ENCODE data around the gene TMEM204. TPM values are rescaled to one million over a fixed set of nuclear protein-coding genes. Genes with fewer than 3 reads are reported as not detected.

The TMEM204 gene
- total RNA-seq, 2 donors from 2014 or later = 35.1 to 42.2 TPM

- Histone ChIP-seq H3K4me1 (peaks cover 0 to 100% of the 10 kb centered on the region in 2 donors), H3K4me3 (no peak overlapping the region), H3K36me3 (peaks cover 31% of the 10 kb centered on the region), H3K27ac (peak overlapping the region; percentile 92 to 97), H3K27me3 (no peaks in the 10 kb centered on the region), H3K9me3 (no peaks in the 10 kb centered on the region)
- no peak for DNase-seq (ENCODE audit: low spot score)
- no peak for TF ChIP-seq CTCF (IDR thresholded peaks at IDR 0.05)
Measured at GRCh38 chr16:1546430-1546829, 13.0 kb downstream of the TMEM204 start.

GRCh38 chr16:1548233-1548632 is 14.8 kb downstream of the TMEM204 start:
- Histone ChIP-seq H3K36me3 (peaks cover 20% of the 10 kb centered on the region), H3K9me3 (no peaks in the 10 kb centered on the region), H3K4me1 (peaks cover 0 to 89% of the 10 kb centered on the region in 2 donors), H3K27me3 (no peaks in the 10 kb centered on the region), H3K27ac (peak overlapping the region; percentile 92 to 97), H3K4me3 (peak overlapping the region in 1 of 2 donors; percentile 16)
- DNase-seq (ENCODE audit: low spot score) = no peak
- no peak for TF ChIP-seq CTCF (IDR thresholded peaks at IDR 0.05)

GRCh38 chr16:1548727-1549126 is 15.3 kb downstream of the TMEM204 start:
- no peak for DNase-seq (ENCODE audit: low spot score)
- Histone ChIP-seq H3K27me3 (no peaks in the 10 kb centered on the region), H3K27ac (peak overlapping the region; percentile 92 to 97), H3K36me3 (peaks cover 19% of the 10 kb centered on the region), H3K4me3 (no peak overlapping the region), H3K4me1 (peaks cover 0 to 84% of the 10 kb centered on the region in 2 donors), H3K9me3 (no peaks in the 10 kb centered on the region)
- TF ChIP-seq CTCF (IDR thresholded peaks at IDR 0.05) = no peak

- Histone ChIP-seq H3K27ac (peak overlapping the region; percentile 92 to 97), H3K9me3 (no peaks in the 10 kb centered on the region), H3K27me3 (no peaks in the 10 kb centered on the region), H3K4me1 (peaks cover 0 to 71% of the 10 kb centered on the region in 2 donors), H3K36me3 (peaks cover 28% of the 10 kb centered on the region), H3K4me3 (no peak overlapping the region)
- no peak for DNase-seq (ENCODE audit: low spot score)
- no peak for TF ChIP-seq CTCF (IDR thresholded peaks at IDR 0.05)
Measured at GRCh38 chr16:1550069-1550468, 16.6 kb downstream of the TMEM204 start.

DNA sequence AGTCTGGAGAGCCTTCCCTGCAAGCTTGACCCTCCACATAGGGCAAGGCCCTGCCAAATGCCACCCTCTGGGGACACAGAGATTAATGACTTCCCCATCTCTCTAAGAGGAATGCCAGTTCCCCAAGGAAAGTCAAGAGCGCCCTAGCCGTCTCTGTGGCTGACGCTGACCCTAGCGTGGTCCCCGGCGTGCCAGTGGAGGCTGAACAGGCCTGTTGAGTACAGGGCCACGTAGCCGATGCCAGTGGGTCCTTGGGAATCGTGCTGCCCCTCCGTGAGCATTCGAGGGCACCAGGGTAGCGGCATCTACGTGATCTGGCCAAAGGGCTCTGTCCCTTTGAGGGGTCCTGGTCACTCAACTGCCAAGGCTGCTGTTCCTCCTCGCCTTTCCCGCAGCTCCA is 17.2 kb downstream of the TMEM204 start:
- peaks cover 0 to 64% of the 10 kb centered on the region in 2 donors for H3K4me1 ChIP-seq
- no peak for TF ChIP-seq CTCF (IDR thresholded peaks at IDR 0.05)

DNA sequence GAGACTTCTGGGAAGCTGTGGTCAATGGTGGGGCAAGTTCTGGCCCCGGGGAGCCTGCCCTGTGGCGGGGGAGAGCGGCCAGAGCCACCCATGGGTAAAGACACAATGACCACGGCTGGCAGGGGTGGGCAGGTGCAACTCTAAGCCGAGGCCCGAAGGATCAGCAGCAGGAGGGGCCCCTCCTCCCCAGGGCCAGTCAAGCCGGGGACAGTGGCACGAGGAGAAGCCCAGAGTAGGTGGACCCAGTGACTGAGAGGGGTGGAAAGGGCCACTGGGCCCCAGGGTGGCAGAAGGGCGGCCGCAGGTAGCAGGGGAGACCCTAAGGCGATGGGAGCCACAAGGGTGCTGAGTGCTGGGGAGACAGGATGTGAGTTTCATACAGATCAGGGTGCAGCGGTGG is 17.7 kb downstream of the TMEM204 start:
- H3K4me1 ChIP-seq = peaks cover 0 to 60% of the 10 kb centered on the region in 2 donors
- TF ChIP-seq CTCF (IDR thresholded peaks at IDR 0.05) = no peak

More for the DNA sequence above, 17.2 kb downstream of the TMEM204 start:
- DNase-seq (ENCODE audit: low spot score) = no peak
- H3K27me3 ChIP-seq = no peaks in the 10 kb centered on the region
- no peaks in the 10 kb centered on the region for H3K9me3 ChIP-seq
- peaks cover 34% of the 10 kb centered on the region for H3K36me3 ChIP-seq
- H3K4me3 ChIP-seq = no peak overlapping the region
- peak overlapping the region; percentile 92 to 97 for H3K27ac ChIP-seq

More for the DNA sequence above, 17.7 kb downstream of the TMEM204 start:
- no peak overlapping the region for H3K4me3 ChIP-seq
- H3K9me3 ChIP-seq = no peaks in the 10 kb centered on the region
- peaks cover 39% of the 10 kb centered on the region for H3K36me3 ChIP-seq
- DNase-seq (ENCODE audit: low spot score) = no peak
- peak overlapping the region; percentile 92 to 97 for H3K27ac ChIP-seq
- H3K27me3 ChIP-seq = no peaks in the 10 kb centered on the region

Measured in right atrium auricular region (tissue), 2 donors.